ENCODE results near the gene TNNT1.

The TNNT1 gene

DNA sequence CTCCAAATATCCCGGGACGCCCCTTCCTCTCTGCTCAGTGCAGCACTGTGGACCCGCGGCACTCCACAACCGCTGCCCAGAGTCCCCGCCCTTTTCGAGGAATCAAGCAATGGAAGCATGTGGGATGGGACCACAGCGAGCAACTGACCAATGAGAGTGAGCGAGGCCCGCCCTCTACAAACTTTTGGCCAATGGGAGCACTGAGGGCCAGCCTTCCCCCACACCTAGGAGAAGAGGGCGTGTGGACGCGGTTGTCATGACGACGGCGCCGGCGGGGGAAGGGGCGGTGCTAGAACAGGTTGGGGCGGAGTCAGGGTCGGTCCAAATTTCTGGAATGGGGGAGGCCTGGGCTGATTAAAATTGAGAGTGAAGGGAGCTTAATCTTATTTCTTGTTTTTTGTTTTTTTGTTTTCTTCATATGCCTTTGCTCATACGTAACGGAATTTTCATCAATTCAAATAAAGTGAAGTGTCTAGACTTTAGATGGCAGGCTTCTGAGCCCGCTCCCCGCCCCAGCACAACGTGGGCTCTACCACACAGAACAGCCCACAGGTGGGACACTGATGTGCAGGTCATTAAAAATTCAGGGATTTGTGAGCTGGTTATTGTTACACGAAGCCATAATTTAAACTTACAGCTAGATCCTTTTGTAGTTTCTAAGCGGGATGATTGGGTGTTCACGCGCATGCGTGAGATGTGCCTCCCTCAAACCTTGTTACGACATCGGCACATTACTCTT, 17.7 kb upstream of the TNNT1 start, which contains the start of gene DNAAF3:
Gene DNAAF3 (minus strand): TSS at position 84 of the 739 bp plus-strand sequence. CDS start 200 bp downstream, outside the sequence.
- H3K4me3 ChIP-seq (ENCODE audit: low read depth, low read length) = peak within 1 kb of the TSS; percentile 65
- peak within 1 kb of the TSS; percentile 77 for H3K9ac ChIP-seq (ENCODE audit: low read depth, low read length)
- H3K36me3 ChIP-seq (ENCODE audit: control insufficient read depth, insufficient read depth, low read length) = no peaks in the 10 kb centered on the region
- no peaks in the 10 kb centered on the region for H3K9me3 ChIP-seq (ENCODE audit: control insufficient read depth, insufficient read depth, low read length)
- peaks cover 4% of the 10 kb centered on the region; the same call in 1 of the 2 replicates for H3K4me1 ChIP-seq (ENCODE audit: control insufficient read depth, insufficient read depth, low read length)
- H3K27ac ChIP-seq (ENCODE audit: low read depth, low read length) = peak within 1 kb of the TSS; percentile 73
- peaks cover 32% of the 10 kb centered on the region for H3K27me3 ChIP-seq (ENCODE audit: control insufficient read depth, insufficient read depth, low read length)

DNA sequence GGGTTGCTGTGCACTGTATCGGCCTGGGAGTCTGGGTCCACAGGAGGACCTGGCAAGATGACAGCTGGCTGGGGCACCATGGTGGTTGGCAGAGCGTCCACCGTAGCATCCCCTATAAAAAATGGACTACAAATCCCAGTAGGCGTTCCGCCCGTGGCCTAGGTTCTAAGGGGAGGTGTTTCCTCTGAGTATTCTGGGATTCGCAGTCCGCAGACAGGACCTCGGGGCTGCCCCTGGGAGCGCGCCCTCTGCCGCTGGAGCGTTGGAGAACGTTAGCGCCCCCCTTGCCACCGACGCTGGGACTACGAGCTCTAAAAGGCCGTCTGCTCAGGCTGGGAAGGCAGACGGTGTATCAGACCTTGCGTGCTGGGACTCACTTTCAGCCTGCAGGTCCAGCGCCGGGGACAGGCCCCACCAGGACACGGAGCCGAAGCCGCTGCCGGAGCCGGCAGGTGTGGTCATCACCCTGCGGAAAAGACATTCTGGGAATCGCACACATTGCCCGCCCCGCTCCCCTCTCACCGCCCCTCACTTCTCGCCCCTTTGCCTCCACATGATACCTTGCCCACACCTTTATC, 17.0 kb upstream of the TNNT1 start:
- H3K27ac ChIP-seq (ENCODE audit: low read depth, low read length) = no peak overlapping the region
- H3K4me1 ChIP-seq (ENCODE audit: control insufficient read depth, insufficient read depth, low read length) = peaks cover 4% of the 10 kb centered on the region; the same call in 1 of the 2 replicates
- H3K9me3 ChIP-seq (ENCODE audit: control insufficient read depth, insufficient read depth, low read length) = no peaks in the 10 kb centered on the region
- peak overlapping the region; percentile 65 for H3K4me3 ChIP-seq (ENCODE audit: low read depth, low read length)
- no peaks in the 10 kb centered on the region for H3K36me3 ChIP-seq (ENCODE audit: control insufficient read depth, insufficient read depth, low read length)
- H3K27me3 ChIP-seq (ENCODE audit: control insufficient read depth, insufficient read depth, low read length) = peaks cover 32% of the 10 kb centered on the region
- no peak overlapping the region for H3K9ac ChIP-seq (ENCODE audit: low read depth, low read length)

DNA sequence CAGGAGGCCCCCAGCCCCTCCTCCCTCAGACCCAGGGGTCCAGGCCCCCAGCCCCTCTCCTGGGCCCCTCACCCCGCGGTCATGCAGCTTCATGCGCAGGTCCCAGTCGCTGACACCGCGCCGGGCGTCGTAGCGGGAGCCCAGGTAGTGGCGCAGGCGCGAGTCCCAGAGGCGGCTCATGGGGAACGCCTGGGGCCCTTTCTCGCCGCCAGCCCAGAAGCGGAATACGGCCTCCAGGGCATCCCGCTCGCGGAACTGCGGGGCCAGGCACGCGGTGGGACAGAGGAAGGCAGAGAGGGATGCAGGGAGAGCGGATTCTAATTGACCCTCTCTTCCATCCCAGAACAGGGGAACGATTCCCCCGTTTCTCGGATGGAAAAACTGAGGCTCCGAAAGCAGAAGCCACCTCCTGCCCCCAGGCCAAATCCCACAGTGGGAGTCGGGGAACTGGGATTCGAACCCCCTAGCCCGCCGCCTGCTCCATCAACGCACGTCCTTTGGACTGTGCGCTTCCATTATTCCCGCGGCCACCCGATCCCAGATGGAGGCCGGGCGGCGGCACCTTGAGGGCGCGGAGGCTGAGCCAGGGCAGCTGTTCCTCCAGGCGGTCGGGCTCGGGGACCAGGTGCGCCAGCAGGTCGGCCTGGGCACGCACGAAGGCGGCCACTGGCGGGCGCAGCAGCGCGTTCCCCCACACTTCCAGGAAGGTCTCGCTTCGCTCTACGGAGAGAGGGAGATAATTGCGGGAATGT, 12.7 kb upstream of the TNNT1 start:
- no peaks in the 10 kb centered on the region for H3K9me3 ChIP-seq (ENCODE audit: control insufficient read depth, insufficient read depth, low read length)
- H3K4me3 ChIP-seq (ENCODE audit: low read depth, low read length) = no peak overlapping the region; the same call in 1 of the 2 replicates
- no peaks in the 10 kb centered on the region for H3K36me3 ChIP-seq (ENCODE audit: control insufficient read depth, insufficient read depth, low read length)
- no peak overlapping the region for H3K27ac ChIP-seq (ENCODE audit: low read depth, low read length)
- peaks cover 9% of the 10 kb centered on the region for H3K4me1 ChIP-seq (ENCODE audit: control insufficient read depth, insufficient read depth, low read length)
- no peak overlapping the region for H3K9ac ChIP-seq (ENCODE audit: low read depth, low read length)
- peaks cover 15% of the 10 kb centered on the region for H3K27me3 ChIP-seq (ENCODE audit: control insufficient read depth, insufficient read depth, low read length)

DNA sequence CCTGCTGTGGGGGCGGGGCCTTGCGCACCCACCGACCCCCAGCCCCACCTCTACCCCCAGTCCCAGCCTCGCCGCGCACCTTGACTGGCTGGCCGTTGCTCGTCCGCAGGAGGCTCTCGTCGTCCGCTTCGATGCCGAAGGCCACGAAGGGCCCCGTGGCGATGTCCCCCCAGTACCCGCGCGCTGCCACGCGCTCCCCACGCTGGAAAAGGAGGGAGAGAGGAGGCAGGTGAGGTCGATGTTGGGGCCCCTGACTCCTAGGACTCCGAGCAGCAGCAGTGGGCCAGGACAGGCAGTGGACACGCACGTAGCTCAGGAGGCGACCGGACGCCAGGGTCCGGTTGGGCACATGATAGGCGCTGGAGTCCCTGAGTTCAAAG, 12.0 kb upstream of the TNNT1 start:
- peaks cover 9% of the 10 kb centered on the region for H3K4me1 ChIP-seq (ENCODE audit: control insufficient read depth, insufficient read depth, low read length)
- peak overlapping the region; percentile 51 for H3K4me3 ChIP-seq (ENCODE audit: low read depth, low read length)
- peaks cover 15% of the 10 kb centered on the region for H3K27me3 ChIP-seq (ENCODE audit: control insufficient read depth, insufficient read depth, low read length)
- H3K36me3 ChIP-seq (ENCODE audit: control insufficient read depth, insufficient read depth, low read length) = no peaks in the 10 kb centered on the region
- H3K27ac ChIP-seq (ENCODE audit: low read depth, low read length) = no peak overlapping the region
- H3K9ac ChIP-seq (ENCODE audit: low read depth, low read length) = no peak overlapping the region
- no peaks in the 10 kb centered on the region for H3K9me3 ChIP-seq (ENCODE audit: control insufficient read depth, insufficient read depth, low read length)

DNA sequence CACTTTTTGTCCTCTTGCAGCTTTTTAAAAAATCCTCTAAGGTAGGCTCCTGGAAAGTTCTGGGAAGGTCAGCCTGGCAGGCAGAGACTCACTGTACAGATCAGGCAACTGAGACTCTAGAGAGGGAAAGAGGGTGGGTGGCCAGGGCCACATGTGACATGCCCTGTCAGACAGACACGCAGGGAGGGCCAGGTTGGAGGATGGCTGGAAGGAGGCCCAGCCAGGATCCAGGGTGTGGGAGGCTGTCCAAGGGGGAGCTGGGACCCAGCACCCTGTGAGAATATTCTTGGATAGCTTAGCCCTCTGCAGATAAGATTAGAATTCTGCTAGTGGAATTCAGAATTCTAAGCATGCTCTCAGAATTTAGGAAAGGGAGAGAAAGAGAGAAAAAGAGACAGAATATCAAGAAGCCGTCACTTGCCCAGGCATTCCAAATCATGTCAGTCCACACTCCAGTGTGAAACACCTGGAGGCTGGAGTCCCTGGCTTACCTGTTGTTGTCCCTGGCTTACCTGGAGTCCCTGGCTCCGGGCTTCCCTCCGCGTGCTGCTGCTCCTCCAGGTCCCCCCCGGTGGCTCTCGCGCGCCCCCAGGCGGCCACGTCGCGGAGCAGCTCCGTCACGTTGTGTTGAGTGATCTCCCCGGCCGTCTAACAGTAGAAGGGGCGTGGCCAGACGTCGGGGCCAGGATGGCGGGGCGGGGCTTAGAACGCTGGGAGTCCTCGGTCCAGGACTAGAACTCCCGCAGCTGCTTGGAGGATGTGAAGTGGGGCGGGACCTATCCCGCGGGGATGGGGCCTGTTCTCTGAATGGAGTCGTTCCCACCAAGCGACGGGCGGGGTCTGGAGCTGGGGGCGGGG, 11.4 kb upstream of the TNNT1 start:
- Histone ChIP-seq H3K27ac (ENCODE audit: low read depth, low read length) (no peak overlapping the region), H3K4me1 (ENCODE audit: control insufficient read depth, insufficient read depth, low read length) (peaks cover 9% of the 10 kb centered on the region), H3K4me3 (ENCODE audit: low read depth, low read length) (no peak overlapping the region), H3K9ac (ENCODE audit: low read depth, low read length) (no peak overlapping the region), H3K9me3 (ENCODE audit: control insufficient read depth, insufficient read depth, low read length) (no peaks in the 10 kb centered on the region), H3K36me3 (ENCODE audit: control insufficient read depth, insufficient read depth, low read length) (no peaks in the 10 kb centered on the region), H3K27me3 (ENCODE audit: control insufficient read depth, insufficient read depth, low read length) (peaks cover 15% of the 10 kb centered on the region)

DNA sequence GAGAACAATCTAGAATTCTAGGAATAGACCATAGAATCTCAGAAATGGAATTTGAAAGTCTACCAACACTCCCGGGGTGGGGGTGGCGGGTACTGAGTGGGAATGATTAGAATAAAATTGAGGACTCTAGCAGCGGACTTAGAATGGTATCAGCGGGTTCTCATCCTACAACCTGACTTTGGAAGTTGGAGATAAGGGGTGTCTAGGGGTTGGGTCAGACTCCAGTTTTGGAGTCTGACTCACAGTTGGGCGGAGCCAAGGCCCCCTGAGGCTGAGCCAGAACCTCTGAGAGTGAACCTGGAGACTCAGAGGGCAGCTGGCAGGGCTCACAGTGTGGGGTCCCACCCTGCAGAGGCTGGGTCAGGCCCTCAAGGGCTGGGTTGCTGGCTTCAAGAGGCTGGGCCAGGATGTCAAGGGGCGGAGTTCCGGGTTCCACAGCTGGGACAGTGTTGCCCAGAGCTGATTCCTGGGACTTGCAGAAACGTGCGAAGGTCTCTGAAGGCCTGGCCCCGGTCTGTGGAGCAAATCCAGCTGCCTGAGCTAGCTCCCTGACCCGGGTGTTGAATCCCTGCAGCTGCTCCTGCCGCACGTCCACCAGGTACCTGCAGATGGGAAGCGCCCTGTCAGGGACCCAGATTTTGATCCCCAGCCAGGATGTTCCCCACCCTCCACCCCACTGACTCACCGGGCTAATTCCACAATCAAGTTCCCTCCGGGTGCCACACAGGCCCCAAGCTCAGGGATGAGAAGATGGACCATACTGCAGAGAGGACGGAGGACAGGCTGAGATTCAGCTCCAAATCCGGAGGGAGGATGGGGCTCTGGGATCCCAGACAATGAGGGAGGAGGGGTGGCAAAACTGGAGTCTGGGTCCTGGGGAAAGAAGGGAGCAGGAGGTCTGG, 10.1 kb upstream of the TNNT1 start:
- Histone ChIP-seq H3K27me3 (ENCODE audit: control insufficient read depth, insufficient read depth, low read length) (peaks cover 15% of the 10 kb centered on the region), H3K9me3 (ENCODE audit: control insufficient read depth, insufficient read depth, low read length) (no peaks in the 10 kb centered on the region), H3K4me1 (ENCODE audit: control insufficient read depth, insufficient read depth, low read length) (peaks cover 9% of the 10 kb centered on the region), H3K4me3 (ENCODE audit: low read depth, low read length) (no peak overlapping the region), H3K9ac (ENCODE audit: low read depth, low read length) (no peak overlapping the region), H3K36me3 (ENCODE audit: control insufficient read depth, insufficient read depth, low read length) (no peaks in the 10 kb centered on the region), H3K27ac (ENCODE audit: low read depth, low read length) (no peak overlapping the region)

DNA sequence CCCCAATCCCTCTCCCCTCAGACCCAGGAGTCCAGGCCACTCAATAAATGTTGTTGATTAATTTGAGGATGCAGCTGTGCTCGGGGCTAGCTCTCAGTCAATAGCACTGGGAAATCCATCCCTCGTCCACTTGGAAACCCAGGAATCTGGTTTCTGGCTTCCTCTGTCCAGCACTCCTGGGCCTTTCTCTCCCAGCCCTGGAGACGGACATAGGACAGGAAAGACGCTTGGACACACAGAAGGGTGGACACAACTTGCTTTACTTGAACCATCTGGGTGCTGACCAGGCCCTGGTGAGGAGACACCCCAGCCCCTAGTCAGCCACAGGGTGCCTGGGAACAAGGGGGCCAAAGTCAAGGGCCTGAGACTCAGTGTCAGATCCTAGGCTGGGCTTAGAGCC, 9.4 kb upstream of the TNNT1 start:
- Histone ChIP-seq H3K27ac (ENCODE audit: low read depth, low read length) (no peak overlapping the region), H3K27me3 (ENCODE audit: control insufficient read depth, insufficient read depth, low read length) (peaks cover 15% of the 10 kb centered on the region)

DNA sequence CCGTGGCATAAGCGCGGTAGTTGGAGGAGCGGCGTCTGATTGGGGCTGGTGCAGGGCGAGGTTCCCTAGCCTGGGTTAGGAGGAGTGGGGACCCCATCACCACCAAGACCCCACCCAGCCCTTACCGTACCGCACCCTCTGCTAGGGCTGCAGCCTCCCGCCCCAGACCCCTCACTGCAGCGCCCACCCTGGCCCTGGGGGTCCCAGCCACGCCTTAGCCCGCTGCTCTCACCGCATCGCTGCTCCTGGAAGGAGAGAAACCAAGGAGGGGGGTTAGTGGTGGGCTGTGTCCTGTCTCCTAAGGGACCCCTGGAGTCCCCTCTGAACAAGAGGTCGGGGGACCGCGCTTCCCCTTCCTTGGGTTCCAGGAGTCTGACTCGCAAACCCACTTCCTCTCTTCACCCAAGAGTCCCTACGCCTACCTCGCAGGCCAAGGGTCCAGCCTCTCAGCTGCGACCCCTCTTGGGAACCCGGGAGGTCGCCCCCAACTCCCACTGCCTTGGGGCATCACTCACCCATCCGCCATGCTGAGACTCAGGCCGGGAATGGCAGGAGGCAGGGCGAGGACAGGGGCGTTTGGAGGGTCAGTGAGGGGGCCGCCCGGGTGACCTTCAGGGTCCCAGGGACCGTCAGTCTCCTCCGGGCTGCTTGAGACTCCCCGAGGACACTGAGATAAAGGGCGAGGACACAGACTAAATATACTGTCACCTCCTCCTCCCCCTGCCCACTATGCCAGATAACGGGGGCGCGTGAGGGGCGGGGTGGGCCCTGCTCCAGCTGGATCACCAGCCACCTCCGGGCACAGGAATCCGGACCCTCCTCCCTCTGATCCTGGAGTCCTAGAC, 8.3 kb upstream of the TNNT1 start, which contains the start of gene TNNI3:
Gene TNNI3 (minus strand): TSS at position 669 of the 845 bp plus-strand sequence. CDS start 143 bp downstream, at position 526.
- Histone ChIP-seq H3K9me3 (ENCODE audit: control insufficient read depth, insufficient read depth, low read length) (0 out of 2 replicates have a peak, but pooled peaks cover 1% of the 10 kb centered on the region), H3K27ac (ENCODE audit: low read depth, low read length) (no peak within 1 kb of the TSS), H3K4me3 (ENCODE audit: low read depth, low read length) (peak within 1 kb of the TSS; percentile 72), H3K4me1 (ENCODE audit: control insufficient read depth, insufficient read depth, low read length) (peaks cover 9% of the 10 kb centered on the region), H3K27me3 (ENCODE audit: control insufficient read depth, insufficient read depth, low read length) (peaks cover 13% of the 10 kb centered on the region), H3K36me3 (ENCODE audit: control insufficient read depth, insufficient read depth, low read length) (0 out of 2 replicates have a peak, but pooled peaks cover 4% of the 10 kb centered on the region), H3K9ac (ENCODE audit: low read depth, low read length) (no peak within 1 kb of the TSS)

More for the DNA sequence above, 9.4 kb upstream of the TNNT1 start:
- Histone ChIP-seq H3K9ac (ENCODE audit: low read depth, low read length) (no peak overlapping the region), H3K4me1 (ENCODE audit: control insufficient read depth, insufficient read depth, low read length) (peaks cover 9% of the 10 kb centered on the region), H3K9me3 (ENCODE audit: control insufficient read depth, insufficient read depth, low read length) (no peaks in the 10 kb centered on the region), H3K36me3 (ENCODE audit: control insufficient read depth, insufficient read depth, low read length) (no peaks in the 10 kb centered on the region), H3K4me3 (ENCODE audit: low read depth, low read length) (no peak overlapping the region)

Measured in HUES48 (cell line).